ENCODE results near the gene GATA5. TPM values are rescaled to one million over a fixed set of nuclear protein-coding genes. Genes with fewer than 3 reads are reported as not detected.
"Not testable (repeated sequence)": the region's sequence is repeated elsewhere in the genome, so short reads cannot be mapped to it uniquely, and the experiment has no call there.

The GATA5 gene
- total RNA-seq, 1 experiment from 2014 or later: 0.55 TPM

GRCh38 chr20:62498874-62499273 is 23.1 kb upstream of the GATA5 start:
- no peak overlapping the region for H3K4me3 ChIP-seq (ENCODE audit: insufficient read depth, low read depth, low read length)
- H3K36me3 ChIP-seq (replicated peaks; ENCODE audit: control insufficient read depth, insufficient read depth, low read length): no peaks in the 10 kb centered on the region
- H3K27me3 ChIP-seq (ENCODE audit: control insufficient read depth, insufficient read depth, low read length): no peaks in the 10 kb centered on the region; the same call in 1 of the 2 replicates
- no peak for DNase-seq

- DNase-seq: peak; percentile 99
These were observed 20.9 kb upstream of the GATA5 start for GRCh38 chr20:62496568-62497218.

GRCh38 chr20:62495749-62496567 is 20.2 kb upstream of the GATA5 start:
- no peak overlapping the region for H3K4me3 ChIP-seq (ENCODE audit: insufficient read depth, low read depth, low read length)

More at GRCh38 chr20:62496568-62497218, 20.9 kb upstream of the GATA5 start:
- Histone ChIP-seq H3K27me3 (ENCODE audit: control insufficient read depth, insufficient read depth, low read length) (no peaks in the 10 kb centered on the region; the same call in 1 of the 2 replicates), H3K36me3 (replicated peaks; ENCODE audit: control insufficient read depth, insufficient read depth, low read length) (no peaks in the 10 kb centered on the region), H3K4me3 (ENCODE audit: insufficient read depth, low read depth, low read length) (no peak overlapping the region)

GRCh38 chr20:62494980-62495748 is 19.4 kb upstream of the GATA5 start:
- Histone ChIP-seq H3K36me3 (replicated peaks; ENCODE audit: control insufficient read depth, insufficient read depth, low read length) (no peaks in the 10 kb centered on the region), H3K27me3 (ENCODE audit: control insufficient read depth, insufficient read depth, low read length) (no peaks in the 10 kb centered on the region; the same call in 1 of the 2 replicates), H3K4me3 (ENCODE audit: insufficient read depth, low read depth, low read length) (no peak overlapping the region)
- DNase-seq: no peak

More at GRCh38 chr20:62495749-62496567, 20.2 kb upstream of the GATA5 start:
- Histone ChIP-seq H3K27me3 (ENCODE audit: control insufficient read depth, insufficient read depth, low read length) (no peaks in the 10 kb centered on the region; the same call in 1 of the 2 replicates), H3K36me3 (replicated peaks; ENCODE audit: control insufficient read depth, insufficient read depth, low read length) (no peaks in the 10 kb centered on the region)
- peak; percentile 86 for DNase-seq

- Histone ChIP-seq H3K4me3 (ENCODE audit: insufficient read depth, low read depth, low read length) (no peak overlapping the region), H3K27me3 (ENCODE audit: control insufficient read depth, insufficient read depth, low read length) (no peaks in the 10 kb centered on the region), H3K36me3 (replicated peaks; ENCODE audit: control insufficient read depth, insufficient read depth, low read length) (no peaks in the 10 kb centered on the region)
- no peak for DNase-seq
These were observed 18.7 kb upstream of the GATA5 start for GRCh38 chr20:62494537-62494936.

GRCh38 chr20:62493886-62494285 is 18.1 kb upstream of the GATA5 start:
- Histone ChIP-seq H3K4me3 (ENCODE audit: insufficient read depth, low read depth, low read length) (no peak overlapping the region), H3K36me3 (replicated peaks; ENCODE audit: control insufficient read depth, insufficient read depth, low read length) (no peaks in the 10 kb centered on the region), H3K27me3 (ENCODE audit: control insufficient read depth, insufficient read depth, low read length) (no peaks in the 10 kb centered on the region)
- no peak for DNase-seq

GRCh38 chr20:62493253-62493885 is 17.6 kb upstream of the GATA5 start:
- Histone ChIP-seq H3K36me3 (replicated peaks; ENCODE audit: control insufficient read depth, insufficient read depth, low read length) (no peaks in the 10 kb centered on the region), H3K4me3 (ENCODE audit: insufficient read depth, low read depth, low read length) (no peak overlapping the region), H3K27me3 (ENCODE audit: control insufficient read depth, insufficient read depth, low read length) (no peaks in the 10 kb centered on the region)
- no peak for DNase-seq

- Histone ChIP-seq H3K36me3 (replicated peaks; ENCODE audit: control insufficient read depth, insufficient read depth, low read length) (no peaks in the 10 kb centered on the region), H3K27me3 (ENCODE audit: control insufficient read depth, insufficient read depth, low read length) (no peaks in the 10 kb centered on the region), H3K4me3 (ENCODE audit: insufficient read depth, low read depth, low read length) (no peak overlapping the region)
- DNase-seq: no peak
These were observed 16.9 kb upstream of the GATA5 start for GRCh38 chr20:62492711-62493110.

GRCh38 chr20:62490783-62491182 is 15.0 kb upstream of the GATA5 start:
- not testable (repeated sequence) for H3K27me3 ChIP-seq (ENCODE audit: control insufficient read depth, insufficient read depth, low read length); H3K36me3 ChIP-seq (replicated peaks; ENCODE audit: control insufficient read depth, insufficient read depth, low read length); H3K4me3 ChIP-seq (ENCODE audit: insufficient read depth, low read depth, low read length); DNase-seq

- no peak for DNase-seq
- H3K4me3 ChIP-seq (ENCODE audit: insufficient read depth, low read depth, low read length): no peak overlapping the region
- no peaks in the 10 kb centered on the region for H3K27me3 ChIP-seq (ENCODE audit: control insufficient read depth, insufficient read depth, low read length)
- H3K36me3 ChIP-seq (replicated peaks; ENCODE audit: control insufficient read depth, insufficient read depth, low read length): no peaks in the 10 kb centered on the region
These were observed 14.1 kb upstream of the GATA5 start for GRCh38 chr20:62489932-62490263.

GRCh38 chr20:62489186-62489931 is 13.6 kb upstream of the GATA5 start:
- Histone ChIP-seq H3K36me3 (replicated peaks; ENCODE audit: control insufficient read depth, insufficient read depth, low read length) (no peaks in the 10 kb centered on the region), H3K27me3 (ENCODE audit: control insufficient read depth, insufficient read depth, low read length) (no peaks in the 10 kb centered on the region), H3K4me3 (ENCODE audit: insufficient read depth, low read depth, low read length) (no peak overlapping the region)
- no peak for DNase-seq

- H3K4me3 ChIP-seq (ENCODE audit: insufficient read depth, low read depth, low read length): no peak overlapping the region
- H3K36me3 ChIP-seq (replicated peaks; ENCODE audit: control insufficient read depth, insufficient read depth, low read length): no peaks in the 10 kb centered on the region
- DNase-seq: no peak
- no peaks in the 10 kb centered on the region; the same call in 1 of the 2 replicates for H3K27me3 ChIP-seq (ENCODE audit: control insufficient read depth, insufficient read depth, low read length)
These were observed 12.7 kb upstream of the GATA5 start for GRCh38 chr20:62488470-62488869.

GRCh38 chr20:62487561-62488354 is 12.0 kb upstream of the GATA5 start:
- Histone ChIP-seq H3K4me3 (ENCODE audit: insufficient read depth, low read depth, low read length) (no peak overlapping the region), H3K36me3 (replicated peaks; ENCODE audit: control insufficient read depth, insufficient read depth, low read length) (no peaks in the 10 kb centered on the region), H3K27me3 (ENCODE audit: control insufficient read depth, insufficient read depth, low read length) (peaks cover 5% of the 10 kb centered on the region; the same call in 1 of the 2 replicates)
- DNase-seq: peak; percentile 83

All from H7 (cell line).